CD4-positive, CD25-positive, alpha-beta regulatory T cell (primary cell): ENCODE results near the gene TNPO2. TPM values are rescaled to one million over a fixed set of nuclear protein-coding genes. Genes with fewer than 3 reads are reported as not detected.
"Not testable (repeated sequence)": the region's sequence is repeated elsewhere in the genome, so short reads cannot be mapped to it uniquely, and the experiment has no call there.

Experiments
- ATAC-seq, 2 donors: fragments of 150-1000 bp; cut with Tn5 transposase; one replicate each; pipeline ENCODE4 v1.10.0; 2021; ENCODE audit warnings: low read depth in 2 of 2, moderate number of reproducible peaks in 2 of 2, moderate library complexity in 1 of 2
- DNase-seq, 3 donors: peaks; one replicate each; pipeline versions ENCODE4 v3.0.0 to v3.0.0-alpha.2; 2012 to 2022; ENCODE audit warnings: mixed read lengths in 1 of 3
- H3K27ac ChIP-seq: one replicate; pipeline ENCODE4 v1.7.0; 2013; ENCODE audit warnings: mild to moderate bottlenecking, low read length; ENCODE audit not compliant: insufficient read depth, poor library complexity, severe bottlenecking
- H3K27me3 ChIP-seq: one replicate; pipeline ENCODE4 v1.7.0; 2013; ENCODE audit warnings: low read length; ENCODE audit not compliant: control insufficient read depth, insufficient read depth
- H3K36me3 ChIP-seq: one replicate; pipeline ENCODE4 v1.7.0; 2013; ENCODE audit warnings: mild to moderate bottlenecking, low read length, moderate library complexity; ENCODE audit not compliant: control insufficient read depth, insufficient read depth
- H3K4me1 ChIP-seq: 2 replicates; pipeline ENCODE4 v1.7.0; 2013; ENCODE audit warnings: mild to moderate bottlenecking, low read length; ENCODE audit not compliant: insufficient read depth, control insufficient read depth, poor library complexity, severe bottlenecking
- H3K4me3 ChIP-seq: one replicate; pipeline ENCODE4 v1.7.0; 2013; ENCODE audit warnings: low read depth, mild to moderate bottlenecking, low read length, moderate library complexity
- H3K9me3 ChIP-seq, 2 experiments: 1 replicate in 1 of 2; 2 replicates in 1 of 2; pipeline ENCODE4 v1.7.0; 2013; ENCODE audit warnings: low read length in 2 of 2, mild to moderate bottlenecking in 1 of 2, moderate library complexity in 1 of 2; ENCODE audit not compliant: control insufficient read depth in 2 of 2
- H3K27ac Mint-ChIP-seq, 3 donors: one replicate each; pipeline ENCODE4 v1.8.0; 2020 to 2022; ENCODE audit warnings: mild to moderate bottlenecking in 3 of 3, mixed read lengths in 3 of 3, moderate library complexity in 2 of 3
- H3K27me3 Mint-ChIP-seq: one replicate; pipeline ENCODE4 v1.8.0; 2022; ENCODE audit warnings: mild to moderate bottlenecking, mixed read lengths
- H3K36me3 Mint-ChIP-seq: one replicate; pipeline ENCODE4 v1.8.0; 2020; ENCODE audit warnings: mixed read lengths
- H3K4me1 Mint-ChIP-seq, 4 donors: one replicate each; pipeline ENCODE4 v1.8.0; 2020 to 2022; ENCODE audit warnings: mixed read lengths in 4 of 4, mild to moderate bottlenecking in 1 of 4
- H3K4me3 Mint-ChIP-seq, 4 donors: one replicate each; pipeline ENCODE4 v1.8.0; 2020 to 2022; ENCODE audit warnings: mild to moderate bottlenecking in 4 of 4, mixed read lengths in 4 of 4, moderate library complexity in 3 of 4
- H3K9me3 Mint-ChIP-seq, 7 donors: one replicate each; pipeline ENCODE4 v1.8.0; 2020 to 2022; ENCODE audit warnings: mixed read lengths in 7 of 7, mild to moderate bottlenecking in 3 of 7, moderate library complexity in 2 of 7
- polyA plus RNA-seq, 4 donors: library from polyadenylated mRNA; unstranded; fragments of 300-500 nt; fragmentation: Illumina TruSeq; gene quantifications; one replicate each; pipeline ENCODE4 v1.2.3, GENCODE V29; 2021
- total RNA-seq: library from RNA; stranded (reverse); gene quantifications from one replicate; pipeline ENCODE4 v1.2.3, GENCODE V29; 2022

Gene TNPO2
- total and polyA plus RNA-seq, 5 donors from 2014 or later: 1.7 to 42.9 (median 2.3) TPM

GRCh38 chr19:12733369-12734214 lies 9.9 kb upstream of the TNPO2 start:
- H3K27ac Mint-ChIP-seq: peak overlapping the region; percentile 20 to 97 (median 90)
- peaks cover 25% of the 10 kb centered on the region for H3K36me3 Mint-ChIP-seq
- ATAC-seq (no peak), DNase-seq (peak in 2 of 3 donors; percentile 29 to 73)
- peaks cover 5% of the 10 kb centered on the region for H3K27me3 Mint-ChIP-seq
- Histone ChIP-seq H3K4me1 (peaks cover 53% of the 10 kb centered on the region), H3K4me3 (peak overlapping the region; percentile 99), H3K36me3 (peaks cover 21% of the 10 kb centered on the region), H3K27ac (peak overlapping the region; percentile 93), H3K9me3 (no peaks in the 10 kb centered on the region), H3K27me3 (no peaks in the 10 kb centered on the region)
- H3K4me1 Mint-ChIP-seq: peaks cover 5 to 74% (median 36%) of the 10 kb centered on the region in 4 donors
- peak overlapping the region; percentile 88 to 100 (median 94) for H3K4me3 Mint-ChIP-seq
- H3K9me3 Mint-ChIP-seq: no peaks in the 10 kb centered on the region

GRCh38 chr19:12731337-12731736 lies 7.6 kb upstream of the TNPO2 start:
- Mint-ChIP-seq H3K4me1 (peaks cover 9 to 54% (median 24%) of the 10 kb centered on the region in 4 donors), H3K9me3 (no peaks in the 10 kb centered on the region), H3K27me3 (peaks cover 5% of the 10 kb centered on the region), H3K4me3 (peak overlapping the region in 2 of 4 donors; percentile 21 to 88), H3K27ac (no peak overlapping the region), H3K36me3 (peaks cover 25% of the 10 kb centered on the region)
- ATAC-seq: no peak
- H3K36me3 ChIP-seq: peaks cover 26% of the 10 kb centered on the region
- no peaks in the 10 kb centered on the region for H3K27me3 ChIP-seq
- H3K4me1 ChIP-seq: peaks cover 34% of the 10 kb centered on the region
- no peak overlapping the region for H3K27ac ChIP-seq
- H3K9me3 ChIP-seq: no peaks in the 10 kb centered on the region
- no peak overlapping the region for H3K4me3 ChIP-seq
- no peak for DNase-seq

- no peak for DNase-seq
- Mint-ChIP-seq H3K36me3 (peaks cover 25% of the 10 kb centered on the region), H3K4me3 (peak overlapping the region in 3 of 4 donors; percentile 21 to 88 (median 33)), H3K9me3 (no peaks in the 10 kb centered on the region), H3K4me1 (peaks cover 10 to 48% (median 24%) of the 10 kb centered on the region in 4 donors), H3K27me3 (peaks cover 5% of the 10 kb centered on the region), H3K27ac (no peak overlapping the region)
- ATAC-seq: no peak
- H3K4me1 ChIP-seq: peaks cover 31% of the 10 kb centered on the region
- H3K27me3 ChIP-seq: no peaks in the 10 kb centered on the region
- no peaks in the 10 kb centered on the region for H3K9me3 ChIP-seq
- H3K4me3 ChIP-seq: no peak overlapping the region
- H3K27ac ChIP-seq: no peak overlapping the region
- H3K36me3 ChIP-seq: peaks cover 26% of the 10 kb centered on the region
These were observed 6.3 kb upstream of the TNPO2 start for GRCh38 chr19:12730064-12730463.

GRCh38 chr19:12727745-12728433 lies 4.2 kb upstream of the TNPO2 start:
- Histone ChIP-seq H3K4me1 (peaks cover 28% of the 10 kb centered on the region), H3K27me3 (no peaks in the 10 kb centered on the region), H3K36me3 (peaks cover 26% of the 10 kb centered on the region), H3K4me3 (no peak overlapping the region), H3K27ac (no peak overlapping the region), H3K9me3 (no peaks in the 10 kb centered on the region)
- H3K4me1 Mint-ChIP-seq: peaks cover 9 to 51% (median 26%) of the 10 kb centered on the region in 4 donors
- H3K9me3 Mint-ChIP-seq: no peaks in the 10 kb centered on the region
- DNase-seq (no peak), ATAC-seq (no peak)
- peaks cover 25% of the 10 kb centered on the region for H3K36me3 Mint-ChIP-seq
- peak overlapping the region in 1 of 4 donors; percentile 88 for H3K4me3 Mint-ChIP-seq
- H3K27ac Mint-ChIP-seq: no peak overlapping the region
- peaks cover 5% of the 10 kb centered on the region for H3K27me3 Mint-ChIP-seq

GRCh38 chr19:12726988-12727316 lies 3.2 kb upstream of the TNPO2 start:
- peaks cover 23% of the 10 kb centered on the region for H3K4me1 ChIP-seq
- peaks cover 9 to 46% (median 28%) of the 10 kb centered on the region in 4 donors for H3K4me1 Mint-ChIP-seq
- H3K27me3 Mint-ChIP-seq: peaks cover 12% of the 10 kb centered on the region
- peak overlapping the region in 1 of 4 donors; percentile 86 for H3K4me3 Mint-ChIP-seq
- H3K36me3 ChIP-seq: peaks cover 23% of the 10 kb centered on the region
- no peaks in the 10 kb centered on the region for H3K9me3 ChIP-seq
- H3K36me3 Mint-ChIP-seq: peaks cover 21% of the 10 kb centered on the region
- H3K27ac ChIP-seq: no peak overlapping the region
- peaks cover 0 to 3% (median 0%) of the 10 kb centered on the region in 7 donors for H3K9me3 Mint-ChIP-seq
- H3K27ac Mint-ChIP-seq: no peak overlapping the region
- H3K4me3 ChIP-seq: no peak overlapping the region
- H3K27me3 ChIP-seq: no peaks in the 10 kb centered on the region
- no peak for DNase-seq
- ATAC-seq: no peak

DNA sequence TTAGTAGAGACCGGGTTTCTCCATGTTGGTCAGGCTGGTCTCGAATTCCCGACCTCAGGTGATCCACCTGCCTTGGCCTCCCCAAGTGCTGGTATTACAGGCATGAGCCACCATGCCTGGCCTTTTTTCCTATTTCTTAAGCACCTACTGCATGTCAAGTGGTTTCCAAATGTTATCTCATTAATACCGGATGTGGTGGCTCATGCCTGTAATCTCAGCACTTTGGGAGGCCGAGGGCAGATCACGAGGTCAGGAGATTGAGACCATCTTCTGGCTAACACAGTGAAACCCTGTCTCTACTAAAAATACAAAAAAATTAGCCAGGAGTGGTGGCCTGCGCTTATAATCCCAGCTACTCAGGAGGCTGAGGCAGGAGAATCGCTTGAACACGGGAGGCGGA lies 1.9 kb upstream of the TNPO2 start:
- H3K9me3 ChIP-seq, H3K27me3 ChIP-seq, H3K27ac Mint-ChIP-seq, H3K27ac ChIP-seq, DNase-seq, H3K9me3 Mint-ChIP-seq, ATAC-seq, H3K4me3 ChIP-seq: not testable (repeated sequence)
- H3K36me3 ChIP-seq: peaks cover 16% of the 10 kb centered on the region
- peaks cover 30% of the 10 kb centered on the region for H3K4me1 ChIP-seq
- peaks cover 19% of the 10 kb centered on the region for H3K36me3 Mint-ChIP-seq
- peaks cover 9 to 41% (median 35%) of the 10 kb centered on the region in 4 donors for H3K4me1 Mint-ChIP-seq
- peak overlapping the region in 2 of 4 donors; percentile 60 to 86 for H3K4me3 Mint-ChIP-seq
- H3K27me3 Mint-ChIP-seq: peaks cover 12% of the 10 kb centered on the region

- H3K9me3 ChIP-seq: no peaks in the 10 kb centered on the region
- H3K4me1 Mint-ChIP-seq: peaks cover 9 to 50% (median 33%) of the 10 kb centered on the region in 4 donors
- peak overlapping the region; percentile 86 for H3K27ac ChIP-seq
- peaks cover 34% of the 10 kb centered on the region for H3K4me1 ChIP-seq
- peak overlapping the region; percentile 83 to 97 (median 94) for H3K27ac Mint-ChIP-seq
- ATAC-seq: no peak
- H3K9me3 Mint-ChIP-seq: peaks cover 0 to 4% (median 0%) of the 10 kb centered on the region in 7 donors
- H3K36me3 Mint-ChIP-seq: peaks cover 3% of the 10 kb centered on the region
- peaks cover 11% of the 10 kb centered on the region for H3K36me3 ChIP-seq
- H3K27me3 Mint-ChIP-seq: peaks cover 7% of the 10 kb centered on the region
- H3K4me3 Mint-ChIP-seq: peak overlapping the region; percentile 93 to 95 (median 94)
- H3K27me3 ChIP-seq: no peaks in the 10 kb centered on the region
- H3K4me3 ChIP-seq: peak overlapping the region; percentile 92
- DNase-seq: peak in 1 of 3 donors; percentile 21
These were observed 421 bp downstream of the TNPO2 start for GRCh38 chr19:12723381-12723640.
